HG03280 (cell line): Measurements from ENCODE around the gene SLC6A19.

ENCODE experiments used
- ATAC-seq: cut with Tn5 transposase; IDR thresholded peaks from one replicate; pipeline ENCODE4 v1.9.1; 2021; ENCODE audit warnings: mild to moderate bottlenecking, moderate library complexity; ENCODE audit not compliant: unreplicated experiment

SLC6A19 gene

GRCh38 chr5:1241509-1242080 lies 40.2 kb downstream of the SLC6A19 start:
- ATAC-seq, result no peak

GRCh38 chr5:1242733-1243486 lies 41.5 kb downstream of the SLC6A19 start:
- ATAC-seq, result no peak

GRCh38 chr5:1243487-1244130 lies 42.2 kb downstream of the SLC6A19 start:
- no peak for ATAC-seq

- no peak for ATAC-seq
Measured at GRCh38 chr5:1244255-1244654, 42.9 kb downstream of the SLC6A19 start.

GRCh38 chr5:1244976-1245375 lies 43.6 kb downstream of the SLC6A19 start:
- no peak for ATAC-seq

GRCh38 chr5:1245905-1246576 lies 44.6 kb downstream of the SLC6A19 start:
- no peak for ATAC-seq

- ATAC-seq, result no peak
Measured at GRCh38 chr5:1246711-1247431, 45.5 kb downstream of the SLC6A19 start.

GRCh38 chr5:1247811-1248210 lies 46.4 kb downstream of the SLC6A19 start:
- ATAC-seq, result no peak

- no peak for ATAC-seq
Measured at GRCh38 chr5:1249366-1250280, 48.2 kb downstream of the SLC6A19 start.

- no peak for ATAC-seq
Measured at GRCh38 chr5:1251678-1252580, 50.5 kb downstream of the SLC6A19 start.

- no peak for ATAC-seq
Measured at GRCh38 chr5:1252681-1253080, 51.3 kb downstream of the SLC6A19 start.

- ATAC-seq, result no peak
Measured at GRCh38 chr5:1253456-1254105, 52.2 kb downstream of the SLC6A19 start.

- ATAC-seq, result no peak
Measured at GRCh38 chr5:1254196-1254595, 52.8 kb downstream of the SLC6A19 start.

GRCh38 chr5:1255081-1255561 lies 53.7 kb downstream of the SLC6A19 start:
- no peak for ATAC-seq

- no peak for ATAC-seq
Measured at GRCh38 chr5:1256776-1257175, 55.4 kb downstream of the SLC6A19 start.

- ATAC-seq, result no peak
Measured at GRCh38 chr5:1257363-1257762, 56.0 kb downstream of the SLC6A19 start.

- no peak for ATAC-seq
Measured at GRCh38 chr5:1257841-1258240, 56.4 kb downstream of the SLC6A19 start.

- ATAC-seq, result no peak
Measured at GRCh38 chr5:1259806-1260480, 58.5 kb downstream of the SLC6A19 start.
